GM21526 (cell line): ENCODE results near the gene IFI30.

Experiments
- ATAC-seq: cut with Tn5 transposase; IDR thresholded peaks from one replicate; pipeline ENCODE4 v1.9.1; 2021; ENCODE audit warnings: moderate library complexity; ENCODE audit not compliant: unreplicated experiment, low FRiP score

The IFI30 gene

GRCh38 chr19:18170714-18171255 is 2.8 kb upstream of the IFI30 start:
- ATAC-seq = no peak

- ATAC-seq = no peak
Measured at GRCh38 chr19:18171605-18172327, 1.8 kb upstream of the IFI30 start.

- ATAC-seq = no peak
Measured at GRCh38 chr19:18172331-18173053, 1.1 kb upstream of the IFI30 start.

- ATAC-seq = peak; percentile 2
Measured at GRCh38 chr19:18173054-18173571, 500 bp upstream of the IFI30 start.

GRCh38 chr19:18174983-18175382 is 1.4 kb downstream of the IFI30 start:
- ATAC-seq = no peak

- no peak for ATAC-seq
Measured at GRCh38 chr19:18176367-18177310, 3.0 kb downstream of the IFI30 start.

- no peak for ATAC-seq
Measured at GRCh38 chr19:18179957-18180356, 6.3 kb downstream of the IFI30 start.

- no peak for ATAC-seq
Measured at GRCh38 chr19:18183529-18183928, 9.9 kb downstream of the IFI30 start.

- ATAC-seq = no peak
Measured at GRCh38 chr19:18185538-18185937, 11.9 kb downstream of the IFI30 start.

GRCh38 chr19:18190278-18190677 is 16.7 kb downstream of the IFI30 start:
- no peak for ATAC-seq

GRCh38 chr19:18191640-18192062 is 18.0 kb downstream of the IFI30 start:
- ATAC-seq = no peak

GRCh38 chr19:18192673-18193387 is 19.2 kb downstream of the IFI30 start, which contains the start of gene MPV17L2:
TSS of gene MPV17L2 (plus strand) at chr19:18193218. CDS start at chr19:18193282, 64 bp downstream.
- peak; percentile 64 for ATAC-seq

GRCh38 chr19:18193388-18194180 is 20.0 kb downstream of the IFI30 start:
- ATAC-seq = no peak

GRCh38 chr19:18194181-18194530 is 20.5 kb downstream of the IFI30 start:
- no peak for ATAC-seq

- ATAC-seq = no peak
Measured at GRCh38 chr19:18194554-18195238, 21.1 kb downstream of the IFI30 start.

GRCh38 chr19:18196511-18196845 is 22.9 kb downstream of the IFI30 start:
- ATAC-seq = no peak

GRCh38 chr19:18197306-18197705 is 23.7 kb downstream of the IFI30 start:
- ATAC-seq = no peak

GRCh38 chr19:18197941-18198340 is 24.3 kb downstream of the IFI30 start:
- no peak for ATAC-seq

- ATAC-seq = no peak
Measured at GRCh38 chr19:18198374-18198773, 24.8 kb downstream of the IFI30 start.
